Gastrocnemius medialis (tissue), 4 donors: ENCODE measurements around the gene PRX. TPM values are rescaled to one million over a fixed set of nuclear protein-coding genes. Genes with fewer than 3 reads are reported as not detected.

Experiments used
- ATAC-seq, 2 donors: fragments of 150-250 bp; one replicate each; pipeline ENCODE4 v1.9.1; 2016
- DNase-seq, 2 donors: peaks; one replicate each; pipeline ENCODE4 v3.0.0-alpha.2; 2019
- H3K27ac ChIP-seq, 4 donors: fragments of 200-600 bp; sonication (generic); 1 replicate in 1 of 4; 2 replicates in 3 of 4; pipeline ENCODE4 v1.5.1; 2016 to 2018; ENCODE audit warnings: mild to moderate bottlenecking in 2 of 4, moderate library complexity in 1 of 4
- H3K27me3 ChIP-seq, 3 donors: fragments of 200-600 bp; sonication (generic) in 2 of 3; 1 replicate in 1 of 3; 2 replicates in 2 of 3; pipeline versions ENCODE4 v1.5.1 to v1.6.0; 2016 to 2019; ENCODE audit warnings: mild to moderate bottlenecking in 1 of 3, moderate library complexity in 1 of 3
- H3K36me3 ChIP-seq, 2 donors: fragments of 200-600 bp; sonication (generic) in 1 of 2; one replicate each; pipeline ENCODE4 v1.5.1; 2017 to 2018
- H3K4me1 ChIP-seq, 2 donors: fragments of 200-600 bp; sonication (generic) in 1 of 2; one replicate each; pipeline ENCODE4 v1.5.1; 2016 to 2017; ENCODE audit warnings: mild to moderate bottlenecking in 2 of 2
- H3K4me3 ChIP-seq, 4 donors: fragments of 200-600 bp; sonication (generic) in 3 of 4; 1 replicate in 1 of 4; 2 replicates in 3 of 4; pipeline ENCODE4 v1.5.1; 2016 to 2019; ENCODE audit warnings: mild to moderate bottlenecking in 2 of 4
- H3K9me3 ChIP-seq, 3 donors: fragments of 200-600 bp; sonication (generic) in 2 of 3; 1 replicate in 1 of 3; 2 replicates in 2 of 3; pipeline ENCODE4 v1.5.1; 2016 to 2019
- POLR2A ChIP-seq, 2 donors: fragments of 450-650 bp; IDR thresholded peaks; one replicate each; pipeline ENCODE4 v1.6.1; 2017; ENCODE audit warnings: antibody characterized with exemption in 2 of 2, mild to moderate bottlenecking in 2 of 2, moderate library complexity in 2 of 2
- in situ Hi-C, 4 donors: fragments of 200-750 bp; cut with MboI; loops; one replicate each; pipeline versions ENCODE4 v1.15.0 to v1.8.0; 2017; ENCODE audit warnings: low sequenced_read_pairs in 4 of 4
- intact Hi-C: fragments of 100-400 bp; cut with DNase I; formaldehyde crosslinking; loops from one replicate; pipeline ENCODE4 v1.15.1; 2023; ENCODE audit warnings: low total_unique reads
- total RNA-seq, 4 donors: library from RNA; depleted of rRNA; stranded (reverse); fragments of >200 nt; gene quantifications; one replicate each; pipeline versions ENCODE4 v1.1.0 to v1.2.3, GENCODE V29; 2016
- TF ChIP-seq, protein P1 (sequence below), 5 experiments: fragments of 450-650 bp in 3 of 5; fragments of 200-600 bp in 2 of 5; sonication (generic) in 2 of 5; IDR thresholded peaks in 4 of 5; conservative IDR thresholded peaks in 1 of 5; 1 replicate in 4 of 5; 2 replicates in 1 of 5; pipeline ENCODE4 v1.5.1; 2016 to 2019; ENCODE audit warnings: antibody characterized with exemption in 5 of 5, mild to moderate bottlenecking in 3 of 5, moderate library complexity in 3 of 5

PRX gene
- total RNA-seq, 4 donors from 2014 or later: 2.4 to 4.2 (median 3.2) TPM

DNA sequence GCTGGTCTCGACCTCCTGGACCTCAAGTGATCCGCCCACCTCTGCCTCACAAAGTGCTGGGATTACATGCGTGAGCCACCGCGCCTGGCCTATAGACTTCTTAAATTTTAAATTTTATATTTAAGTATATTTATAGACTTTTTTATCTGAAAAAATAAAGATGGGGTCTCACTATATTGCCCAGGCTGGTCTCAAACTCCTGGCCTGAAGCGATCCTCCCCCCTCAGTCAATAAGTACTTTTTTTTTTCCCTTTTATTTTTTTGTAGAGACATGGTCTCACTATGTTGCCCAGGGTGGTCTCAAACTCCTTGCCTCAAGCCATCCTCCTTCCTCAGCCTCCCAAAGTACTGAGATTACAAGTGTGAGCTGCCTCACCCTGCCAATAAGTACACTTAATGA, 10.8 kb upstream of the PRX start:
- no peaks in the 10 kb centered on the region for H3K9me3 ChIP-seq
- in situ Hi-C loops (no loop called here), intact Hi-C loops (loop anchor here (5.0 to 10.0 kb wide), 3 partner anchors 77 to 1019 kb away; partner anchors contain the start of genes C19orf47, COQ8B, ITPKC and PLD3)
- H3K4me3 ChIP-seq: peak overlapping the region; percentile 78 to 94 (median 84)
- H3K36me3 ChIP-seq: peaks cover 0 to 13% of the 10 kb centered on the region in 2 donors
- H3K27me3 ChIP-seq: no peaks in the 10 kb centered on the region
- no peak for DNase-seq
- H3K27ac ChIP-seq: peak overlapping the region; percentile 98 to 100 (median 99)
- no peak for TF ChIP-seq POLR2A (IDR thresholded peaks at IDR 0.05)
- TF ChIP-seq, protein P1, sequence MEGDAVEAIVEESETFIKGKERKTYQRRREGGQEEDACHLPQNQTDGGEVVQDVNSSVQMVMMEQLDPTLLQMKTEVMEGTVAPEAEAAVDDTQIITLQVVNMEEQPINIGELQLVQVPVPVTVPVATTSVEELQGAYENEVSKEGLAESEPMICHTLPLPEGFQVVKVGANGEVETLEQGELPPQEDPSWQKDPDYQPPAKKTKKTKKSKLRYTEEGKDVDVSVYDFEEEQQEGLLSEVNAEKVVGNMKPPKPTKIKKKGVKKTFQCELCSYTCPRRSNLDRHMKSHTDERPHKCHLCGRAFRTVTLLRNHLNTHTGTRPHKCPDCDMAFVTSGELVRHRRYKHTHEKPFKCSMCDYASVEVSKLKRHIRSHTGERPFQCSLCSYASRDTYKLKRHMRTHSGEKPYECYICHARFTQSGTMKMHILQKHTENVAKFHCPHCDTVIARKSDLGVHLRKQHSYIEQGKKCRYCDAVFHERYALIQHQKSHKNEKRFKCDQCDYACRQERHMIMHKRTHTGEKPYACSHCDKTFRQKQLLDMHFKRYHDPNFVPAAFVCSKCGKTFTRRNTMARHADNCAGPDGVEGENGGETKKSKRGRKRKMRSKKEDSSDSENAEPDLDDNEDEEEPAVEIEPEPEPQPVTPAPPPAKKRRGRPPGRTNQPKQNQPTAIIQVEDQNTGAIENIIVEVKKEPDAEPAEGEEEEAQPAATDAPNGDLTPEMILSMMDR (IDR thresholded peaks at IDR 0.05 in 4 of 5, conservative IDR thresholded peaks at IDR 0.05 in 1 of 5): no peak
- ATAC-seq: no peak
- H3K4me1 ChIP-seq: peaks cover 35 to 38% of the 10 kb centered on the region in 2 donors

DNA sequence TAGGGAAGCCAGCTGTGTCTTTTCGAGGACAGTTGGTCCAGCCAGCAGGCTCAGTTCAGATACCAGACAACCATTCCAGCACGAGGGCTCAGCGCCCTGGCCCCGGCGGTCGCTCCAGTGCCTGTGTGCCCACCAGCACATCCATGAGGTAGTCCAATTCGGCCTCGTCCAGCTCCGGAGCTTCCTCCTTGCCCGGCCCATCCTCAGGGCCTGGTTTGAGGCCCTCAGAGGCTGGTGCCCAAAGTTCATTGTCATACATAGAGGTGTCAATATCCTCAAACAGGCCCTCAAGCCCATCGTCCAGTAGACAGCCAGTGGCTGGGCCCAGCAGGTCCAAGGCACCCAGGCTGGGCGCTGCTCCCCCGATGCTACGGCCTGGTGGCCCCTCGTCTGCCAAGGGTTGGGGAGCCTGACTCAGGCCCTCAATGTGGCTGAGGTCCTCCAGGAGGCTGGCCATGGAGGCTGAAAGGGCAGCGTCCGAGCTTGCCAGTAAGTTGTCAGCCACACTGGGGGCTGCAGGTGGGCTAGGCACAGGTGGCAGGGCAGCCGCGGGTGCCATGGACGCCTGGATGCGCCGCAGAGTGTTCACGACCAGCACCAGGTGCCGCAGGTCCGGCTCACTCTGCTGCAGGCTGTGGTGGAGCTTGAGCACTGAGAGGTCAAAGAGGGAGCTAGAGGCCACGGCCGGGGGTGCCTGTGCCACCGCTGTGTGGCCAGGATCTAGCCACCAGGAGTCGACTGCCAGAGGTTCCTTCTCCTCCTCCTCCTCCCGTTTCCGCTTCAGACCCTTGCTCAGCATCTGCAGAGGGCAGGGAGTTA, 9.8 kb upstream of the PRX start:
- Histone ChIP-seq H3K9me3 (no peaks in the 10 kb centered on the region), H3K27ac (peak overlapping the region; percentile 98 to 100 (median 99)), H3K4me1 (peaks cover 36 to 38% of the 10 kb centered on the region in 2 donors), H3K27me3 (no peaks in the 10 kb centered on the region), H3K36me3 (peaks cover 0 to 13% of the 10 kb centered on the region in 2 donors), H3K4me3 (no peak overlapping the region)
- intact Hi-C loops: loop anchor here (5.0 to 10.0 kb wide), 3 partner anchors 76 to 1018 kb away; partner anchors contain the start of genes C19orf47, COQ8B, ITPKC and PLD3
- no peak for DNase-seq
- ATAC-seq: no peak
- TF ChIP-seq, protein P1 (IDR thresholded peaks at IDR 0.05 in 4 of 5, conservative IDR thresholded peaks at IDR 0.05 in 1 of 5): no peak
- TF ChIP-seq POLR2A (IDR thresholded peaks at IDR 0.05): no peak
- in situ Hi-C loops: no loop called here

DNA sequence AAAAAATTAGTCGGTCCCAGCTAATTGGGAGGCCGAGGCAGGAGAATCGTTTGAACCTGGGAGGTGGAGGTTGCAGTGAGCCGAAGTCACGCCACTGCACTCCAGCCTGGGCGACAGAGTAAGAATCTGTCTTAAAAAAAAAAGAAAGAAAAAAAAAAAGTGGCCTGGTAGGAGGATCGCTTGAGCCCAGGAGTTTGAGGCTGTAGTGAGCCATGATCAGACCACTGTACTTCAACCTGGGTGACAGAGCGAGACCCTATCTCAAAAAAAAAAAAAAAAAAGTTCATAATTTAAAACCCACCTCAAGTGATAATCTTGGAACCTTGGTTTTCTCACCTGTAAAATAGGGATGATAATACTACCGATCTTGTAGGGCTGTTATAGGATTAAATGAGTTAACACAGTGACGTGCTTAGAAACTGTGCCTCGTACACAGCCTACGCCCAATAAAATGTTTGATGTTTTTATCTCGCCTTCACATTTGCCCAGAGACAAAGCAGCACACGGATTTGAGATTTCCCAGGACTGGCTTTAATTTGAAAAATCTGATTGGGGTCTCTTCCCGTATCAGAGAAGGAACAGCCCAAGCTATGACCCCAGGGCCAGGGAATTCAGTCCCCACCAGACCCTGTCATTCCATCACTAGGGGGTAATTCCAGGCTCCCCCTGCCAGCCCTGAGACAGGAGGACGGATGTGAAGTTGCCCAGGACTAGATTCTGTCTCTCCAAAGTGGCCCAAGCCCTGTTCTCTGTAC, 9.0 kb upstream of the PRX start:
- Histone ChIP-seq H3K4me3 (peak overlapping the region; percentile 81 to 93 (median 88)), H3K9me3 (no peaks in the 10 kb centered on the region), H3K36me3 (peaks cover 0 to 13% of the 10 kb centered on the region in 2 donors), H3K27me3 (no peaks in the 10 kb centered on the region), H3K27ac (peak overlapping the region; percentile 98 to 100 (median 99)), H3K4me1 (peaks cover 43 to 44% of the 10 kb centered on the region in 2 donors)
- TF ChIP-seq POLR2A (IDR thresholded peaks at IDR 0.05): no peak
- TF ChIP-seq, protein P1 (IDR thresholded peaks at IDR 0.05 in 4 of 5, conservative IDR thresholded peaks at IDR 0.05 in 1 of 5): no peak
- DNase-seq (no peak), ATAC-seq (no peak)
- intact Hi-C loops: loop anchor here (1.0 to 10.0 kb wide), 5 partner anchors 22 to 1017 kb away; partner anchors contain the start of genes BLVRB, C19orf47, COQ8B and ITPKC
- in situ Hi-C loops: no loop called here

DNA sequence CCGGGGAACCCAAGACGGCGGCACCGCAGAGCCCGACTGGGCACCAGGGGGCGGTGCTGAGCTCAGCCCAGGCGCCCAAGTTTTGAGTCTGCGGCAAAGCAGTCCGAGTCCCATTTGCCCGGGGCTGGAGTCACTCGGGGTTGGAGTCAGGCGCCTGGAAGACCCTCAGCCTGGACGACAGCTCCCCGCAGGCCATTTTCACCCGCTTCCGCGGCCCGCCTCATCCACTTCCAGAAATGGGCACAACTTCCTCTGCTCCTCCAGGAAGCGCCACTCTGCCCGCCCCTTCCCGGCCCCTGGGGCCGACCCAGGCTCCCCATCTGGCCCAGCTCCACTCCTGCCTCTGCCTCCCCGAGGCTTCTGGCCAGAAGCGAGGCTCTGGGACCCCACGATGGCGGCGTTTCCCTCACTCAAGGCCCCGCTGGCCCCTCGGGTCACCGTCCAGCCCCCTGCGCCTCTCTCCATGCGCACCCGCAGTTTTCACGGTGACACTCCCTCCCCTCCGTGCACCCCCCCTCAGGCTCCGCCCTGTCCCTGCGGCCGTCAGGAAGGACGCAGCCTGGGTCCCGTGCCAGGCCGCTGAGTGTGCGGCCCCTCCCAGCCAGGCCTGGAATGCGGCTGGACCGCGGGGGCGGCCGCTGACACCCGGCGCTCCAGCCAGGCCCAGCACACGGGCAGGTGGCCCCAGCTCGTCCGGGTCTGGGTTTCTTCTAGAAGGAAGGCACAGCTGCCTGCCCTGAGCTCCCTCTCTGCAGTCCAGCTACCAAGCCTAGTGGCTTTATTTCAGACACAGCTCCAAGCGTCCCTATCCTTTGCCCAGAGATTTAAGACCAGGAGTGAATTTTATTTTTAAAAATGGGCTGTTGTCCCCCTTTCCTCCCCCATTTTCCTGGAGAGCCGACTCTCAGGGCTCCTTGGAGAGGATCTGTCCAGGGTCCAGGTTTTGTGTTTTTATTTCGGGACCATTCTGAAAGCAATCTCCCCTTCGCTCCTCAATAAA, 7.9 kb upstream of the PRX start:
- ATAC-seq (peak; percentile 67 to 72), DNase-seq (peak; percentile 93 to 96)
- Histone ChIP-seq H3K27ac (peak overlapping the region; percentile 98 to 100 (median 99)), H3K36me3 (peaks cover 0 to 13% of the 10 kb centered on the region in 2 donors), H3K9me3 (no peaks in the 10 kb centered on the region), H3K27me3 (no peaks in the 10 kb centered on the region), H3K4me3 (peak overlapping the region; percentile 81 to 93 (median 88)), H3K4me1 (peaks cover 45% of the 10 kb centered on the region in 2 donors)
- intact Hi-C loops: loop anchor here (1.0 to 10.0 kb wide), 5 partner anchors 23 to 1016 kb away; partner anchors contain the start of genes BLVRB, C19orf47, COQ8B and ITPKC
- in situ Hi-C loops: no loop called here
- TF ChIP-seq, protein P1 (IDR thresholded peaks at IDR 0.05 in 4 of 5, conservative IDR thresholded peaks at IDR 0.05 in 1 of 5): peak; percentile 95 to 99 (median 96)
- TF ChIP-seq POLR2A (IDR thresholded peaks at IDR 0.05): peak; percentile 97
